GM18526 (cell line): ENCODE measurements around the gene ZNF281.

Source experiments
- POLR2A ChIP-seq: IDR thresholded peaks from 3 replicates; pipeline ENCODE4 v1.6.1; 2011; ENCODE audit not compliant: insufficient read length; ENCODE audit errors: extremely low read depth

ZNF281 gene

DNA sequence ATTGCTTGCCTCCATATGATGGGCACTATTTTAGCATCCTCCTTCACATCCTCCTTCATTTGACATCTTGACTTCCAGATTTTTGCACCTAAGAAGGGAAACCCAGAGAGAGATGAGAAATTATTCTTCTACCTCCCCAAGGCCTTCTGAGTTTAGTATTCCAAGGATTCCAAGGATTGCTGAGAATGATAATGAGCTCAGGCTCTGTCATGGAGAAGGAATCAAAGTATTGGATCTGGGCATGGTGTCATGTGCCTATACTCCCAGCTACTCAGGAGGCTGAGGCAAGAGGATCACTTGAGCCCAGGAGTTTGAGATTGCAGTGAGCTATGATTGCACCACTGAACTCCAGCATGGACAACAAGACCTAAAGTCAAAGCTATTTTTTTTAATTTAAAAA, 26.6 kb upstream of the ZNF281 start:
- no peak for TF ChIP-seq POLR2A

DNA sequence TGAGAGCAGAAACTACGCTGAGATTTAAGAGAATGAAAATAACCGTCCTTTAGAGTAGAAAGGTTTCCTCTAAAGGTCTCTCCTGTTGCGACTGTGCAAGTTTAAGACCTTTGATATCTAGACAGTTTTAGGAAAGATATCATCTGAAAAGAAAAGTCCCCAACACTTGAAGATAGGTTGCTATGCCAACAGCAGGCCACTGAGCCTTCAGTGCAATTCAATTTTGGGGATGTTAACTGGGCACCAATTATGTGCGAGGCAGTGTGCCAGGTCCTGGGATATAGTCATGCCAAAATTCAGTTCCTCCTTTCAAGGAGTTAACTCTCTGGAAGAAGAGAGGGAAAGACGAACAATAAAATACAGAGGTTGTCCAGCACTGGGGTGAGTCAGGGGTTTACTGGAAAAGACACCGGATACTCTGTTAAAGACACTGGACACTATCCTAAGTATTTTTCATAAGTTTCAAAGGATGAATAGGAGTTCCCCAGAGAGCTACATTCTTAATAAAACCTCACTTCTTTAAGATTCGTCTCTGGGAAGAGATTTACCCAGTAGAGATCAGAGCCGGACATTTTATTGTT, 25.5 kb upstream of the ZNF281 start:
- no peak for TF ChIP-seq POLR2A

DNA sequence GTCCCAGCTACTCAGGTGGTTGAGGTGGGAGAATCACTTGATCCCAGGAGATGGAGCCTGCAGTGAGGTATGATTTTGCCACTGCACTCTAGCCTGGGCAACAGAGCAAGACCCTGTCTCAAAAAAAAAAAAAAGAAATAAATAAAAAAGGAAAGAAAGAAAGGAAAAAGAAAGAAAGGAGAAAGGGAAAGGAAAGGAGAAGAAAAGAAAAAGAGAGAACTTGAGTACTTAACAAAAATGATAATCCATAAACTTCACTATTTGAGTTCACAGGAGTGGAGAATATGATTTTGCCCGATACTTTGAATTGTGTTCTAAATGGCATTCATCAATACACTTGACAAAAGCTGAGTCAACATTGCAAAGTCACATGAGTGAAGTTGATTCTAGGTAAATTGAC, 23.8 kb upstream of the ZNF281 start:
- TF ChIP-seq POLR2A: no peak

DNA sequence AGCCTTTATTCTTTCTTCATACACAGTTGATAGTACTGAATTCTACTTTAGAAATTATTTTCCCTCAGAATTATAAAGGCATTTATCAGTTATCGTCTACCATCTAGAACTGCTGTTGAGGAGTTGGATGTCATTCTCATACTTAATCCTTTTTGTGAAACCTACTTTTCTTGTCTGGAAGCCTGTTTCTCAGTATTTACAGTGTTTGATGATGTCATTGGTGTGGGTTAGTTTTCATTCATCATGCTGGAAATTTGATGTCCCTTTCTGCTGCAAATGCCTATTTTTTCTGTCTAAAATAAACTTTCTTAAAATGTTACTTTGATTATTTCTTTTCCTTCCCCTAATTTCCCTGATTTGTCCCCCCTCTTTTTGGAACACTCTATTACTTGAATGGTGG, 22.8 kb upstream of the ZNF281 start:
- no peak for TF ChIP-seq POLR2A

DNA sequence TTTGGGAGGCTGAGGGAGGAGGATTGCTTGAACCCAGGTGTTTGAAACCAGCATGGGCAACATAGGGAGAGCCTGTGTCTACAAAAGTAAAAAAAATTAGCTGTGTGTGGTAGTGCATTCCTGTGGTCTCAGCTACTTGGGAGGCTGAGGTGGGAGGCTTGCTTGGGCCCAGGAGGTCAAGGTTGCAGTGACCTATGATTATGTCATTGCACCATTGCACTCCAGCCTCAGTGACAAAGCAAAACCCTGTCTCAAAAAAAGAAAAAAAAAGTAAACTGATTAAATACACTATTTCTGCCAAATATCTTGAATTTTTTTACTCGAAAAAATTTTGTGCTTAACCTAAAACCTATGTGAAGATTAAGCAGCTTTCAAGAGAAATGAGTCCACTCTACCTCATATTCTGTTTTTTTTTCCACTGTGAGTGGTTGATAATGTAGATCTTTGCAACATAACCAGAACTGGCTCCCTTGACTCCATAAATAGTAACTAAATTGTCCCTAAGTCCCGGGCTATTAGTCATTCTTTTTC, 19.4 kb upstream of the ZNF281 start:
- TF ChIP-seq POLR2A: no peak

DNA sequence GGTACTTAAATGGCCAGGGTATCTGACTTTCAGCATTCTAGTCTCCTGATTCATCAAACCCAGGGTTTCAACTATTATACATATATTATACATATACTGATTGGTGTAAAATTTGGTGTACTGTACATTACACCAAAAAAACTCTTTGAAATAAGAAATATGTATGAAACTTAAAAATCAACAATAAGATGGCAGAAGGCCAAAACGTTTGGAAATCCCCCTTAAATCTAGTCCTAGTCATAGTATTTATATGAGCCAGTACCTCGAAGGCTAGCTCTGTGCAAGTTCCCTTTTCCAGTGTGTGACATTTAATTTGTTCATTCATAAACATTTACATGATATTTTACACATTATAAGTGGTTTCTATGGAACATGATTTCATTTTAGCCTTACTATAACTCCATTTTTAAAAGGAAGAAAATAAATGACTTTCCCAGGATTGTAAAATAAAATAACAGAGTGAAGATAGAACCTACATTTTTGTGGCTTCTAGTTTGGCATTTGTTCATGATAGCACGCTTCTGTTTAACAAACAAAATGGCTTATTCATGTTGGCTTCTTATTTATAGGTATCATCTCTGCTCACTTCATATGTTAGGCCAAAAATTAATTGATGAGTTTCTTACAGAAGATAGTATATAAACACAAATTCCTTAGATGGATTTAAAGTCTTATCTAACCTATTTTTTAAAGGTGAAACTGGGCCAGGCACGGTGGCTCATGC, 18.8 kb upstream of the ZNF281 start:
- no peak for TF ChIP-seq POLR2A

DNA sequence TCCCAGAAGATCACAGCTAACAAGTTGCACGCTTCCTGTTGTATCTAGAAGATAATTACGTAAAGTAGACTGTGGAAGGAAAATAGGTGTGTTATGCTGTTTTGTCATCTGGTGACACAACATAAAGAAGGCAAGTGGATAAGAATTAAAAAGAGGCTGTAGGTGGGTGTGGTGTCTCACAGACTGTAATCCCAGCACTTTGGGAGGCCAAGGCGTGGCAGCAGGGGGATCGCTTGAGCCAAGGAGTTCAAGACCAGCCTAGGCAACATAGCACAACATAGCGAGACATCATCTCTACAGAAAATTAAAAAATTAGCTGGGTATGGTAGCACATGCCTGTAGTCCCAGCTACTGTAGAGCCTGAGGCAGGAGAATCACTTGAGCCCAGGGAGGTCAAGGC, 17.9 kb upstream of the ZNF281 start:
- TF ChIP-seq POLR2A: no peak

DNA sequence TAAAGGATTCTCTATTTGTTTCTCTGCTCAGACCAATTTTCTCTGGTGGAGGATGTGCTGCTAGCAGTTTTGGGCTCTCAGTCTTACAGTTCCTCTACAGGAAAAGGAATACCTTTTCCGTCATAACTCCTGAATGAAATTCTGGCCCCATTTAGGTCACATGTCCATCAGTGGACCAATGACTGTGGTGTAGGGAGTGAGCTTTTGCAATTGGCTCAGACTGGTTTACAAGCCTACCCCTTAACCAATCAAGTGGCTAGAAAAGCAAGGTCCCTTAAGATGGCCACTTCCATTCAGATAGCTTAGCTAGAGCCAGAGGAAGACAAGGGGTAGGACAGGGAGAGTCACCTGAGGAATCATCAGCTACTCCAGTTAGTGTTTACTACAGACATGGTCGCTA, 16.4 kb upstream of the ZNF281 start:
- TF ChIP-seq POLR2A: no peak

DNA sequence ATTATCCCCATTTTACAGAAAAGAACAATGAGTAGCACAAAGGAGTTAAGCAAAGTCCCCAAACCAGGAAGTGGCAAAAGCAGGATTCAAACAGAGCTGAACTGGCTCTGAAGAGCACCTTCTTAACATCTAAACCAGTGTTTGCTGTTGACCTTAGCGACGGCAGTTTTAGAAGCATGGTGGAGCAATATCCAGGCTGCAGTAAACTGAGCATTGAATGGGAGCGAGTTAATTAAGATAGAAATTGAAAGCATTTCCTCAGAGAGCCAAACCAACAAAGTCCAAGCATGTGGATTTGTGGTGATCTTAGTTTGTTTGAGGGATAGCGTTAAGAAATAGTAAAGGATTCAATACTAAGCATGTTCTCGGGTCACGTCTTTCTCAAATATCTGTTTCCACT, 13.4 kb upstream of the ZNF281 start:
- TF ChIP-seq POLR2A: no peak

DNA sequence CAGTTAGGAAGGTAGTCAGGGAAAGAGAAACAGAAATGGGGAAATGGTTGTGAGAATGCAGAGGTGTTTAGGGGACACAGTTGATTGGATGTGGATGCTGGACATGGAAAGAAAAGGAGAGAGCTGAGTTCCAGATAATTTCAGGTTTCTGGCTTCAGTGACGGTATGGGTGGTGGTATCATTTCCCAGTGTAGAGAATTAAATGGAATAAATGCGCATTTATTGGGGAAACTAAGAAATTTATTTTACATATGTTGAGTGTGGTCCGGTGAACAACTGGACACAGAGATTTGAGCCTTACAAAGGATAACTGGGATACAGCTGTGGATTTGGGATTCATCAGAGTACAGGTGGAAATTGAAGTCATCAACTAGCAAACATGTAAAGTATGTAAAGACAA, 12.4 kb upstream of the ZNF281 start:
- TF ChIP-seq POLR2A: no peak

DNA sequence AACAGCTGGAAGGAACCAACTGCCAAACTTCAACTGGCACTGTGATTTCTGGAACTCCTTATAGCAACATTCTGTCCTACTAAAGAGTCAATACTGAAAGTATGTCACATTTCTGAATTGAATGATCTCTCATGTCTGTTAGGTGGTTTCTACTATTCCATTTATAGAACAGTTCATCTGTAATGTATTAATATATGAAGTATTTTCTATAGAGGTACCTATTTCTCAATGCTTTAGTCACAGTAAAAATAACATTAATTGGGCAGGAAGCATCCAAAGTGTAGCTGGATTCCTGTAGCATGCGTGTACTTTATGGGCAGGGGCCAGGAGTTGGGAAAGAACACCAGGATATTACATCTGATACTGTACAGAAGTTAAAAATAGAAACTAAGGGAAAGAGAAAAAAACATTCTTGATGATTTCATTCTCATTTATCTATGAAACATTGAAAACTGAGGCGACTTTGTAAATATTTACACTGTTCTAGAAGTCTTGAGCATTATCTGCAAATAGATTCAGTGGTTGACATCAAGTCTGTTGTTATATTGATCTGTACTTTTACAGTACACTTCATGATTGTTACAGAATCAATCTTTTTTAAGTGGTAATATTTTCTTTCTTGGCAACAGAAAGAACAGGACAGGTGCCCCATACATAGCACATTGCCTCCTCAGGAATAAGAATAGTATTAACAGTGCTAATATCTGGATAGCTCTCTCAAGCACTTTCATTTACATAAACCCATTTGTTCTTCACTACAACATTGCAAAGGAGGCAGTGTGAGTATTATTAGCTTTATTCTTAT, 6.2 kb upstream of the ZNF281 start:
- TF ChIP-seq POLR2A: no peak

DNA sequence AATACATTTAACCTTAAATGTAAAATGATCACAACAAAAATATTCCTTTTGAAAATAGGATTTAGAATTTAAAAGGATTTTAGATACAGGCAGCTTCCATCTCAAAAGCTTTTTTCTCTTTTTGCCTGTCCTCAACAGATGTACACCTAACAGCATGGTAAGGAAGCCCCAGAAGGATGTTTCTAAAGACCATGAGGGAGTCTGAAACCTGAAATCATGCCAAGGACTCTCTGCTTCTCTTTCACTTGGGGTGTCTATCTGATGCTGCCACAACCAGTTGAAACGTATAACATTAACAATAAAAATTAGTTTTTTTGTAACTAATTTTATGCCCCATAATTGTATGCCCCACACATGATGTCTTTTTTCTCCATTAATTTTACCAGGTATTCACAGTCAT, 5.4 kb upstream of the ZNF281 start:
- no peak for TF ChIP-seq POLR2A

DNA sequence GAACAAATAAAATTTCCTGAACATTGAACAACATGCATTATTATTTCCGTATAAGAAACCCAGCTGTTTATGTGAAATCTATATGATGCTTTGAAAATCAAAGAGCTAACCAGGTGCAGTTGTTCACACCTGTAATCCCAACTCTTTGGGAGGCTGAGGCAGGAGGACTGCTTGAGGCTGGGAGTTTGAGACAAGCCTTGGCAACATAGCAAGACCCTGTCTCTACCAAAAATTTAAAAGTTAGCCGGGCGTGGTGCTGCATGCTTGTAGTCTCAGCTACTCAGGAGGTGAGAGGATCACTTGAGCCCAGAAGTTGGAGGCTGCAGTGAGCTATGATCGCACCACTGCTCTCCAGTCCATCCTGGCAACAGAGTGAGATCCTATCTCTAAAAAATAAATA, 4.8 kb upstream of the ZNF281 start:
- TF ChIP-seq POLR2A: no peak

DNA sequence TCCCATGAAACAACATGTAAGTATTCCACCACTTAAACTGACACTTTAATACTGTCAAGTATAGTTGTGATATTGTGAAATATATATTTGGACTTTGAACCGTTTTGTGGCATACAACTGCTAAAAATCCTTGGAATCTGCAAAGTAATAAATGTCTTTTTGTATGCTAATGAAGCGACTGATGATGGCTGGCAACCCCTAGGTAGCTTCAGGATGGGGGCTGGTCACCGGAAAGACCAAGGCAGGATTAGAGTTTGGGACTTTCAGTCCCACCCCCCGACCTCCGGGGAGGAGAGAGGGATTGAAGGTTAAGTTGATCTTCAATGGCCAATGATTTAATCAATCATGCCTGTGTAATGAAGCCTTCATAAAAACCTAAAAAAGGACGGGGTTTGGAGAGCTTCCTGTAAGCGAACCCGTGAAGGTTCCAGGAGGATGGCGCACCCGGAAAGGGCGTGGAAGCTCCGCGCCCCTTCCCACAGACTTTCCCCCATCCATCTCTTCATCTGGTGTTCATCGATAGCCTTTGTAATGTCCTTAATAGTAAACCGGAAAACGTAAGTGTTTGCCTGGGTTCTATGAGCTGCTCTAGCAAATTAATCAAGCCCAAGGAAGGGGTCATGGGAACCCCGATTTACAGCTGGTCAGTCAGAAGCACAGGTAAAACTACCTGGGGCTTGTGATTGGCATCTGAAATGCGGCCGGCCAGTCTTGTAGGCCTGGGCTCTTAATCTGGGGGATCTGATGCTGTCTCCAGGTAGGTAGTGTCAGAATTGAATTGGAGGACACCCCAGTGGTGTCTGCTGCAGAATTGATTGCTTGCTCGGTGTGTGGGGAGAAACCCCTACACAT, 1.8 kb upstream of the ZNF281 start:
- no peak for TF ChIP-seq POLR2A

DNA sequence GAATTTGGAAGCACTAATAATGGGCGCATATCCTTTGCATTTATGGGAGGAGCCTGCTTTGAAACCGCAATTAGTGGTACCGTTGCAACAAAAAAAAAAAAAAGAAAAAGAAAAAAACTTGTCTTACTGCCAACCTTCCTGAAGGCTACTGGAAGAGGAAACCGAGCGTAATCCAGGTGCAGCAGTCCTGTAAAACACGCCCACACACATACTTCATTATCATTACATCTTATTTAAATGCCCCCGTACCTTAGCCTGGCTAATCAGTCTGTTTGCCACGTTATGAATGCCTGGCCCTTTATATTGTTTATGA, 686 bp upstream of the ZNF281 start:
- no peak for TF ChIP-seq POLR2A

DNA sequence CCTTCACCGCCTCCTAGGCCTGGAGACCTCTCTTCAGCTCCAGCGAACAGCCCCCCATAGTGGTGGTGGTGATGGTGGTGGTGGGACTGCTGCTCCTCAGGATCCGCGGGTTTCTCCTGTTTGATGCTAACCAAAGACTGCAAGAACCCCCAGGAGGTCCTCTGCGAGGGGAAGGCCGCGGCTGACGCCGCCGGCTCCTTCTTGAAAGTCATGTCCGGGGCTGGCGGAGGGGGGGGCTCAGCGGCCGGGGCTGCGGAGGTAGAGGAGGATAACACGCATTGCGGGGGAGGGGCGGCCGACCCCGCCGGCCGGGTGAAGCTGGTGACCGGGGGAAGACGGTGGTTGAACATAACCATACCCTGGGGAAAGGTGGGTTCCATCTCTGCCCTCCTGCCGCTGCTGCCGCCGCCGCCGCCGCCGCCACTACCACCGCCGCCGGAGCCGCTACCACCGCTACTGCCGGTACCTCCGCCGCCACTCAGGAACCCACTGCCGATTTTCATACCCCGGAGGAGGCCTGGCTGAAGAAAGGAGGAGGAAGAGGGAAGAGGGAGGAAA, 554 bp downstream of the ZNF281 start:
- no peak for TF ChIP-seq POLR2A
